Ramos (cell line): ENCODE data around the gene RPS6KA2.
"Not testable (repeated sequence)": the region's sequence is repeated elsewhere in the genome, so short reads cannot be mapped to it uniquely, and the experiment has no call there.

ENCODE experiments used
- in situ Hi-C: fragments of 300-500 bp; cut with MboI; formaldehyde crosslinking; loops from one replicate; pipeline ENCODE4 v1.14.3; 2022; ENCODE audit warnings: low sequenced_read_pairs; ENCODE audit not compliant: unreplicated experiment

RPS6KA2 gene

DNA sequence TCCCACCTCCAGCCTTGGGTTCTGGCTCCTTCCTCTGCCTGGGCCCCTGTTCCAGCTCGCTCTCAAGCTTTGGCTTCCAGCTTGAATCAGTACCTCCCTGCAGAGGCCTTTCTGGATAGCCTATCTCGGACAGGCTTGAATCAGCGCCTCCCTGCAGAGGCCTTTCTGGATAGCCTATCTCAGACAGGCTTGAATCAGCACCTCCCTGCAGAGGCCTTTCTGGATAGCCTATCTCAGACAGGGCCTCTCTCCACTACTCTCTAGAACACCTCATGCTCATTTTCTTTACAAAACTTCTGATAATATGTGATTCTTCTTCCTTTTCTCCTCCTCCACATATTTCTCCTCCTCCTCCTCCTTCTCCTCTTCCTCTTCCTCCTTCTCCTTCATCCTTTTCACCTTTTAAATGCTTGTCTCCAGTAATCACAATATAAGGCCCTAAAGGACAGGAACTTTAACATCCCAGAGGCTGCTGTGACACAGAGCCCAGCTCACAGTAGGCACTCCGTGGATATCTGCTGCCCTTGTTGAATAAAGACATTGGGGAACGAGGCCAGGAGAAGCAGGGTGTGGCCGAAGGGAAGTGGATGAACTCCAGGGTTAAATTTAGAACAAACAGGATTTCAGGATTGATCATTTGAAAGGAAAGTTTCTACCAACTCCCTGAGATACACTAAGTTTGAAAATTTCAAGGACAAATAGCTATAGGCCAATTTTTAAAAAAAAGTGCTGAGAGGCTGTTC, 9.3 kb upstream of the RPS6KA2 start:
- in situ Hi-C loops: no loop called here

DNA sequence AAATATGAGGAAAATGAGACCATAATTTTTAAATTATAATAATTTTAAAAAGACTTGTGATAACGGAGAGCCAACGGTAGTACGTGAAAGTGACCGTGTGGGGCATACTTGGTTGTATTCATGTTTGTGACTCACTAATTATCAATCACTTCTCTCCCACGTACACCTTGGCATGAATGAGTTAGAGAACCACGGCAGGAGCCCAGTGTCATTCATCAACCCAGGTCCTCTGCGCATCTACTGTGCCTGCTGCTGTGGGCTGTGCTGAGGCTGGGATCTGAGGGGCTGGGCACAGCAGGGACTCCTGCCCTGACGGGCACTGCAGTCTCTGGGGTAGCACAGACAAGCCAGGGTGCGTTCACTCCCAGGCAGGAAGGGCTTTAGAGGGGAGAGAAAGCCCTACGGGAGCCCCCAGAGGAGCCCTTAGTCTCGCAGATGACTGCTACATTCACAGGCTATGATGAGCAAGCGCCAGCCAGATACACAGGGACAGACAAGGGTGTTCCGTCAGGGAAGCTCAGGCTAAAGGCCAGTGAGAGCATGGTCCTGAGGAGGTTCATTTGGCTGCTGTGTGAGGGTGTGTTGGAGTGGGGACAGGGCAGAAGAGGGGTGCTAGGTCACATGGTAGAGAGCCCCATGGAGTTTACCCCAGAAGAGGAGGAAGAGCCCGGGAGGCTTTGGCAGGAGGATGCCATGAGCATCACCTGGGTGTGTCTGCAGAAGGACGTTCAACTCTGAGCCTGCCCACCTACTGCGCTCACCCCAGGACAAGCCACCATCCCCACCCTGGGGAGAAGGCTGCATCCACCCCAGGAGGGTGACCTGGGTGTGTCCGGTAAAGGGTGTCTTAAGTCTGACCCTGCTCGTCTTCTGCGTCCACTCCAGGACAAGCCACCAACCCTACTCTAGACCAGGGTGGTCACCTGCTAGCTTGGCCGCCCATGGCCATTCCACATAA, 8.2 kb upstream of the RPS6KA2 start:
- in situ Hi-C loops: no loop called here

DNA sequence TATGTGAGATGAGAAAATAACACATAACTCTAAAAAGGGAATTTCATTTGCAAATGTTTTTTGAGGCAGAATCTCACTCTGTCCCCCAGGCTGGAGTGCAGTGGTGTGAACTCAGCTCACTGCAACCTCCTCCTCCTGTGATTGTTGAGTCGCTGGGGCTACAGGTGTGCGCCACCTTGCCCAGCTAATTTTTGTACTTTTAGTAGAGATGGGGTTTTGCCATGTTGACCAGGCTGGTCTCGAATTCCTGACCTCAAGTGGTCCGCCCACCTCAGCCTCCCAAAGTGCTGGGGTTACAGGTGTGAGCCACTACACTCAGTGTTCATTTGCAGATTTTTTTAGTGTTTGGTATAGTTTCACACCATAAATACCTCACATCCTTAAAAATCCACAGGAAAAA, 7.5 kb upstream of the RPS6KA2 start:
- in situ Hi-C loops: not testable (repeated sequence)

DNA sequence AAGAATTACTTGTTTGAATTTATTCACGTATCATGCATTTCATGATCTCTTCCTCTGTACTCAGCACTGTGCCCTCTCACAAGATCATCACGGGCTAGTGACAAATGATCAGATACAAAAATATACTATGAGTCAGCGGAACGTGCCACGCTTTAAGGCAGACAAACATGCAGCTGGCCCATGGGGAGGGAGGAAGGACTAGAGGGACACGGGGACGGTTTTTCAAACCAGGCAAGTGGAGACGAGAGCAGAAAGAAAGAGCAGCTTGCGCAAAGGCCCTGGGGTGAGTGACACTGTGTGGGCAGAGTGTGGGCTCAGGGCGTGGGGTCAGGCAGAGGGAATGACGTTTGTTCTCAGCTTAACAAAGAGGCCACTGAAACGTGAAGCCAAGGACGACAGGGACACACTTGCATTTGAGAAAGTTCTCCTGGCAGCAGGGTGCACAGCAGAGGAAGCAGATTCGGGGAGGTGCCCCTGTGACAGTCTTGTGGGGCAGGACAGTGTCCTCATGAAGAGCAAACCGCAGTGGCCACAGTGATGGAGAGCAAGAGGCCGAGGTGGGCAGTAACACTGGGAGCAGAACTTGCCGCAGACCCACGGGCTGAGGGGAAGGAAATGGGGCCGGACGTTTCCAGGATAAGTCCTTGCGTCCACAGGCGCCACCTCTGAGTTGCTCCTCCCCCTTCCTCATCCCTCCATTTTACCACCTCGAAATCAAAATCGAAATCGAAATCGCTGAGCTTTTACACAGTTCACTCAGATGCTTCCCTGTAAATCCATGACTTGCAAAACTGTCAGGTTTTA, 6.9 kb upstream of the RPS6KA2 start:
- in situ Hi-C loops: no loop called here

DNA sequence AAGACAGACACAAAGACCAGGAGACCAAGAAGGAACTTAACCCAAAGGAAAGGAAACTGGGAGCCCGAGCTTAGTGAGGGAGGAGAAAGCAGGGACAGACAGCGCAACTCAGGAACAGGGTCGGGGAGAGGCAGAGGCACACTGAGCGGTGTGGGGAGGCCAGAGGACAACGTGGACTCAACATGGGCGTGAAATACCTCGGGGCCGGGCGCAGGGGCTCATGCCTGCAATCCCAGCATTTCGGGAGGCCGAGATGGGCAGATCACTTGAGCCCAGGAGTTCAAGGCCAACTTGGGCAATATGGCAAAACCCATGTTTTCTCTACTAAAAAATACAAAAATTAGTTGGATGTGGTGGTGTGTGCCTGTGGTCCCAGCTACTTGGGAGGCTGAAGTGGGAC, 5.7 kb upstream of the RPS6KA2 start:
- in situ Hi-C loops: no loop called here

DNA sequence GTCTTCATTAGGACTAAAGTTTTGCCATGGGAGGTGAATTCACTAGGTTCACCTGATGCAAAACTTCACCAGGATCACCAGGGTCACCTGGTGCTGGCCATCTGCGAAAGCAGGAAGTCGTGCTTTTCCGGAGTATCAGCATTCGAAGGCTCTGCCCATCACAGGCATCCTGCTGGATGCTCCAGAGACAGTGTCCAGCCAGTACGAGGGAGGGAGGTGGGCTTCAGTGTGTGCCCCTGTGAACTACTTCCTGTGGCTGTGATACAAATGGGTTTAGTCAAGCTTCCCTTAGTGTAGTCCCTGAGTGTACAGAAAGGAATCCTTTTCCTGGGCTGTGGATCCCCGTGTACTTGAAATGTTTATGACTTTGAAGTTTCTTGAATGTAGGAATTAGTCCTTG, 3.4 kb upstream of the RPS6KA2 start:
- in situ Hi-C loops: no loop called here

DNA sequence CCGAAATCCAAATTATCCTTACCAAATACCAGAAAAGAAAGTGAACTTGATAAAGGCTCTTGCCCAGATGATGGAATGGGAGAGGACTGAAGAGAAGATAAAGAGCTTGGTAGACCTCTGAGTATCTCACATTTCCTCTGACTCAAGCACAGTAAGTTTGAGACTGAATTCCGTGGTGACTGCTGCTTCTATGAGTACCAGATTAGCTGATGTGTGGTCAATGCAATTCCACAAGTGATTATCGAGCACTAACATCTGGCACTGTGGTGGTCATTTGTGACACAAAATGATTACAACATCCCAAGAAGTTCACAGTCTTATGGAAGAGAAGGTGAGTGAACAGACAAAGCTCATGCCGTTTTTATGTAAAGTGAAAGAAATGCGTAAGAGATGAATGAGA, 2.6 kb upstream of the RPS6KA2 start:
- in situ Hi-C loops: no loop called here

DNA sequence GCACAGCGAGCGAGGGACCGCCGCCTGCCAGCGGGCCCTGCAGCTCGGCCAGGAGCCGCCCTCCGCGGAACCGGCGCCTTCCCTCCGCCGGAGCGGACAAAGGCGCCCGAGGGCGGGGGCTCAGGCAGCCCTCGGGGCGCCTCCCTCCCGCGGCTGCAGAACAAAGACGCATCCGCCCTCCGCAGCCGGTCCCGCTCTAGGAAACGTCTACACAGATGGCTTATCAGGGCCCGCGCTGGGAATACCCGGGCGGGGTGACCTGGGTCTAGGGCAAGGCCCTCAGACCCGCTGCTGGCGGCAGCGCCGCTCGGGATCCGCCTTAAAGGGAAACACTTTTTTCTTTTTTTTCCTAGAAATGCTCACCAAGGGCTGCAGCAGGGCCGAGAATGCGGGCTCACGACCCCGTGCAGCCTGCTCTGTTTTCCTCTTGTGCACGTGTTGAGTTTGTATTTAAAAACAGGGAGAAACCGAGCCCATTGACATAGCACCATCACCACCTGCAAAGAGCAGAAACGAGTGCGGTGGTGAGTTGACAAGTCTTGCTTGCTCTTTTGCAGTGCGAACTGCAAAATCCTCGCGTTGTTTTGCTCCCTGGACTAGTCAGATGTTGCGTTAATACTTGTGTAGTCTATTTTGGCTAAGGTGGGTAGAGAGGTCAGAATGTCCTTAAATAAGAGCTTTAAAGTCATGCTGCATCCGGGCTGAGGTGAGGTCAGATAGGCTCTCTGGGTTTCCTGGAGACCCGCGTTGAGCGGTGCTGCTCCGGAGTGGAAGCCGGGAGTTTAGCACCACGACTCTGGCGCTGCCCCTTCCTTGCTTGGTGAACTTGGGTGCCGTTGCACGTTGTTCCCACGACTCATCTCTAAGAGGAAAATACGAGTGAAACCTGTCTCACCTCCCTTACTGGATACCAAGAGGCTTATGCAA, 1.1 kb upstream of the RPS6KA2 start:
- in situ Hi-C loops: no loop called here

DNA sequence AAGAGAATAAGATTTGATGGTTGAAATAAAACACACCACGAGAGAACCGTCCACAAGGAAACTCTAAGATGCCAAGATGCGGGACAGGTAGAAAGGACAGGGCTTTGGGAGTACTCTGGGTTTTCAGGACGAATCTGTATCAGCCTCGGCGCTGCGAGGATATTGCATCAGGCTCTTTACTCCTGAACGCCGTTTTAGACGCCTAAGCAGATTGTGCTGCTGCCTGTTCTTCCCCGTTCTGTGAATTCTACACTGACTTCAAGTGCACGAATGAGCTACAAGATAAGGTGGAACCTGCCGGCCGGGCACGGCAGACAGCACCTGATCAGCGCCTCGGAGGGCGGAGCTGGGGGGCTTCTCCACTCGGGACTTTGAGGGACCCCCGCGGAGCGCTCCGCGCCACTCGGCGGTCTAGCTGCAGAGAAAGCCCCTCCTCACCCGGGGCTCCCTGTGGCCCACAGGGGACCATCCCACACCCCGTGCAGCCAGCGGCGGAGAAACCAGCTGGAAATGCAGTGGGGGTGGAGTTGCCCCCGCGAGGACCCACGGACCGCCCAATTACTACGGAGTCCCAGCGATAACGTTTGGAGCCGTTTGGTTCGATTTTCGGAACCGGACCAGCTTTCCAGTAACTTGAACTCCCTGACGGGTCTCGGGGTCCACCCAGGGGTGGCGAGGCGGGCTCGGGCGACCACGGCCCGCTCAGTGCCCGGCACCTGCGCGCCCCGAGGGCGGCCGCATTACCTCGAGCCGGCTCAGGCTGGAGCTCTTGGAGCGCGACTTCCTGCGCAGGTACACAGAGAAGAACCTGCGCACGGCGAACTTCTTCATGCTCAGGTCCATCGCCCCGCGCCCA, 646 bp downstream of the RPS6KA2 start:
- in situ Hi-C loops: no loop called here

DNA sequence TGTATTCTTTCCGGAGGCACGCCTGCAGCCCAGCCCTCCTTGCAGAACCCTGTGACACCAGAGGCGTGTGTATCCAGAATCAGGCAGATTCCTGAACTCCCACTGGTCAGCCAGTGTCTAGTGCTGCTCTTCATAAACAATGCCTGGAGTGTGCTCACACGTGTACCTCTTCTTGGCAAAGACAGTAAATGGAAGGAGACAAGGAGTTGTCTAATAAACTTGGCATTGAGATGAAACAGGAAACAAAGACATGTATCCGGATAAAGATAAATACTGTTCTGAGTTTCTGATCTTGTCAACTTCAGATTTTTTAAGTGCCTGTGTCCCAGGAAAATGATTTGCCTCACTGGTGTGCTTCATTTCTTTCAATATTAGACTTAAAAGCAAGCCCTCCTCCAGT, 1.7 kb downstream of the RPS6KA2 start:
- in situ Hi-C loops: no loop called here

DNA sequence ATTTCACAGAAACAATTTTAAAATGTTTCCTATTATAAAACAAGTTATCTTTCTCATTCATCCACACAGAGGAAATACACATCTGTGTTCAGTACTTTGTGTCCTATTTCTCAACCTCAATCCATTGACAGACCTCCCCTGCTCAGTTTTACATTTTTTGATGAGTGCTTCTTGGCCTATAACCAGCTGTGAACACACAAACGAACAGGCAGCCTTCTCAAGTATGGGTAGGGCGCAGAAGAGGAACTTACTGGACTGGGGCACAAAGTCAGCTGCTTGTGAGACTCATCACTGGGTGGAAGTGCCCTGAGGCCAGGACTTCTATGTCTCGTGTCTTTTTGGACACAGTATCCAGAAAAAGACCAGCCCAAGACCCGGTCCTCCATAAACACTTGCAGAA, 2.8 kb downstream of the RPS6KA2 start:
- in situ Hi-C loops: no loop called here

DNA sequence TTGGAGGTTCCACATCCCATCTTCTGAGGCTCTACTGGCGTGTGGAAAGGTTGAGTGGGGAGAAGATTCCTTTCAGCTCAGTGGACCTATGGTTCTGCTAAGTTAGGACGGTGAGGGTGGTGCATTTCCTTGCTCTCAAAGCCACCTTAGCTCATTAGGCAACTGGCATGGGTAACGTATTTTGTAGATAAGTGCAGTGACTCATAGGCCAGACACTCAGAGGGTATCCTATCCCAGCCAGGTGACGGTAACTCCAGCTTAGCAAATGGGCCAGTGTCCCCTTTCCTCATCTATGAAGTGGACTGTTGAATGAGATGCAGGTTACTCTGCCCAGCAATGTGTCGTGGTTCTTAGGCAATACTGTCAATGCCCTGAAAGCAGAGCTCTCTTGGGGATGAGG, 3.7 kb downstream of the RPS6KA2 start:
- in situ Hi-C loops: no loop called here

DNA sequence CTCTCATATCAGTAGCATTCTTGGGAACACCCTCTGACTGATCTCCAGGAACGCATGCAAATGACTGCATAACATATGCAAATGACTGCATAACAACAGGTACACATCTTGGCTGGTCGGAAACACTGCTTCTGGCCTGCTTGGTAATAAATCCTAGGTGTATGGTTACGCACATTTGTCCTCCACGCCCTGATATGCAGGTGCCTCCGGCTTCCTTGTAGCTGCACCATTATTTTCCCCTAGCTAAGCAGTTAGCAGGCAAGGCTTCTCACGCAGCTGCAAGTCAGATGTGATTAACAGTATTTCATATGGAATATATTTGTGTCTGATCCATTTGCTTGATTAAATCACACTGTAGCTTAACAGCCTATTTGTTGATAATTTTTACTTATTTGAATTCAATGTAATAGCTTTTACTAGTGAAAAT, 5.9 kb downstream of the RPS6KA2 start:
- in situ Hi-C loops: no loop called here

DNA sequence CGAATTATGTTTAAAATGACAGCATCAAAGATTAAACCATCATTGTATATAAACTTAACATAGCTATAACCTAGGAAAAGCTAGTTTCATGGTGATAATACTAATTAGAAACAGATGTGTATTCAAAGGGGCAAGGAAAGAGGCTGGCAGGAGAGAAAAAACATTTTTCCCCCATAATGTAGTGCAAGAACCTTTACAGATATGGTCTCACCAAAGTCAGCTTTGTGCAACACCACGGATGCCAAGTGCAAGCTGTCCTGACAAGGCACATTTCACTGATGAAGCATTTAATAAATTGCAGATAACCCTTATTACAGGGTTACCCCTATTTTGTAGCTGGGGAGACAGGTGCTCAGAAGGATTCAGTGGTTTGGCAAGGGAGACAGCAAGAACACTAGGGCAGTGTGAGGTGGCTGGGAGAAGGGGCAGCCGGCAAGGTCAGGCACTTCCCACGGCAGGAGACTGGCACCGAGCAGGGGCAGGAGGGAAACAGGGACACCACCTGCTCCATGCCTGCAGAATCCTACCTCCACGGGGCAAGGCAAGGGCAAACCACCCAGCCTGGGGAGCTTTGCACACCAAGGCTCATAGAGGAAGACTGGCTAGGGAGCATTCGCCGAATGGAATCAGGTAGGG, 6.5 kb downstream of the RPS6KA2 start:
- in situ Hi-C loops: no loop called here

DNA sequence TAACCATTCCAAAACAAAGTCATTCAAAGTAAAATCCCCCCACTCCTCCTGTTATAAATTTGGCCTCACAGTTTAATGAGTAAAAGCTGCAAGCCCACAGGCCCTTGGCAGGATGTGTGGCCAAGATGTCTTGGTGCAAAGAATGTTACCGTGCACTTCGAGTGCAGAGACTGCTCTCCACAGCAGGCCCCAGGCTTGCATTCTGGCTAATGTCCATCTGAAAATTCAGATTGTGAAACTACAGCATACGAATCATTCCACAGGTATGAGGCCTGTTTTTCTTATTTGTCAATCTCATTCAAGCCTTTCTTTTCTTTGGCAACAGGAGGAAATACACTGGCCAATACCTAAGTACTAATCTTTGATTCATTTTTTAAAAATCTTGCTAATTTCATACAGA, 7.1 kb downstream of the RPS6KA2 start:
- in situ Hi-C loops: no loop called here

DNA sequence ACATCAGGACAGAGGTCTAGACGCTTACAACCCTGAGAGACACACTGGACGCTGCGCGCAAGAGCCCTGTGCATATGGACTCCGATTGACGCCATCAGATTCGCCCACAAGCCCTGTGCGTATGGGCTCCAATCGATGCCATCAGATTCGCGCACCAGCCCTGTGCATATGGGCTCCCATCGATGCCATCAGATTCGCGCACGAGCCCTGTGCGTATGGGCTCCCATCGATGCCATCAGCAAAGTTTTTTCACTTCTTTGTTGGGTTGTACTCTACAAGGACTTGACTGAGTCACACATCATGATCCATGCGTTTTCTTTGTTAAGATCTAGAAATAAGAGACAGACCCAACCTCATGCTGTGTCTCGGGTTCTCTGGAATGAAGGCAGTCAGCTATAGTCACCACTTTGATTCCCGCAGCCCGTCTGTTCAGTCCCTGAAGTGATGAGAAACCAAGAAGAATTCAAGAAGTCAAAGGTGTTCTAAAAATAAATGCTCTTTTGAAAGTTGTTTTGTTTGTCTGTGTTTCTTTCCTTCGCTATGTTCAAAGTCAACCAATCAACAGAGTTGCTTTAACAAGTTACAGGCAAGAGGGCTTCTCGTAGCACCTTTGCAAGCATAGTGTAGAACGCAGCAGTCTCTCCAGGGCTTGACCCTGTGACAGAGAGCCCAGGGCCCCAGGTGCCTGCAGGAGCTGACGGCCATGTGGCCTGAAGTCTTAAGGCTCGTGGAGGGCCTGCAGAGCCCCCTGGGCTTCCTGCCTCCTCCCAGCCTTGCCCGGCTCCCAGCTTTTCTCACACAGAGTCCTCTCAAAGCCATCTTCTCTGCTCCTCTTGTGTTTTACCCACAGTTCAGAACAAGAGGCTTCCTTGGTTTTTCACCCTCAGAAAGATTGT, 7.9 kb downstream of the RPS6KA2 start:
- in situ Hi-C loops: no loop called here

DNA sequence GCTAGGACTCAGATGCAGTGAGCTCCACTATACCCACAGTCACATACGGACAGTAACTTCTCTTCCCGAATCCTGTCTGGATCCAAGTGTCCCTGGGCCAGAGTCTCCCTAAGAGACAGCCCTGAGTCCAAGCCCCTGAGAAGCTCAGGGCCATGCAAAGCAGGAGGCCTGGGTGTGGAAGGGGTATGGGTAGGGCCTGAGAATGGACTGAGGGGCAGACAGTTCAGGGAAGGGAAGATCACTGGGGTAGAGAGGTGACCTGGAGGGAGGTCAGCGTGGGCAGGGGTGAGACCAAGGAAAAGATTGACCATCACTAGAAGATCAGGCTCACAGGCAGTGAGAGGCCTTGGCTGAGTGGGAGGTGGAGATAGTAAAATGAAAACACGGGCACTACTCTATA, 8.8 kb downstream of the RPS6KA2 start:
- in situ Hi-C loops: no loop called here
